ENCODE data around the gene XRCC3. TPM values are rescaled to one million over a fixed set of nuclear protein-coding genes. Genes with fewer than 3 reads are reported as not detected.

XRCC3 gene
- total and polyA plus RNA-seq, 2 experiments from 2014 or later = 4.0 to 20.3 TPM

DNA sequence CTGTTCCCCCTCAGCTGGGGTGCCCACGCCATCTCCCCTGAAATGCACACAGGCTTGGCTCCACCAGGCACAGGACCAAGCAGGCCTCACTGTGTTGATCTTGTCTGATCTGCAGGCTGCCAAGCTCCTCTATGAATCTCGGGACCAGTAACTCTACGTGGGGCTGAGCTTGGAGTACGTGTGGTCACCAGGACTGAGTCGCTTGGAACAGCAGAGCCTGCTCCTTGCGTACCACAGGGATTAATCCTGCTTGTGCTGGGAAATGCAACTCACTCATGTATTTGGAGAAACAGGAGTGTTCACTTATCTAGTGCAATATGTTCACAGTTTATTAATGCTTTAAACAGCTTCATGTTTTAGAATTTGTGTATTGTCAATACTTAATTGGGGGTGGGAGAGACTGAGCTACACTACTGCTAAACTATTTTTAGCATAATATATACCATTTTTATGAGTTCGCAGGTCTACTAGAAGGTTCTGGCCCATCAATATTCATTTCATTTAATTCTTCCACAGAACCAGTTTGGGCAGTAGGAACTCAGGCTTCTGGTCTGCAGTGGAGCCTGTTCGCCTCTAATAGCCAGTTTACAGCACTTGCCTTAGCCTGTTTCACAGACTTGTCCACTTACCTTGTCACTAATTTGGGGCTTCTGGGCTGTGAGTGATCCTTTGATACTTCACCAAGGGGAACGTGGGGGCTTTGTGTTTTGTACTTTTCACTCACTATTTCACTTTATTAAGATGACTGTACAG lies 17.8 kb upstream of the XRCC3 start:
- H3K36me3 ChIP-seq (ENCODE audit: low read depth) = peaks cover 13% of the 10 kb centered on the region; the same call in 1 of the 2 replicates
- no peaks in the 10 kb centered on the region for H3K27me3 ChIP-seq (replicated peaks; ENCODE audit: insufficient read depth)
- 85 to 88% methylated on average over 9 of the region's 9 CpGs for WGBS, 2 experiments (ENCODE audit: low coverage in 1 of 2, low lambda C conversion rate in 2 of 2, missing lambda C conversion rate in 2 of 2)
- no peak overlapping the region for H3K27ac ChIP-seq
- H3K79me2 ChIP-seq (ENCODE audit: insufficient read depth) = peaks cover under 1% of the 10 kb centered on the region; the same call in 1 of the 2 replicates
- H3K9ac ChIP-seq = no peak overlapping the region
- no peaks in the 10 kb centered on the region for H3K4me1 ChIP-seq (ENCODE audit: insufficient read depth)
- no peaks in the 10 kb centered on the region for H3K9me2 ChIP-seq (ENCODE audit: insufficient read depth)
- no peak for DNase-seq
- no peaks in the 10 kb centered on the region for H4K20me1 ChIP-seq (ENCODE audit: insufficient read depth)
- TF ChIP-seq EZH2 (IDR thresholded peaks at IDR 0.05; ENCODE audit: insufficient read depth, poor library complexity, severe bottlenecking) (no peak), EZH2phosphoT487 (IDR thresholded peaks at IDR 0.05; ENCODE audit: insufficient read depth, low read depth) (no peak)
- no peak overlapping the region for H3K4me2 ChIP-seq (ENCODE audit: unreplicated experiment)
- in situ Hi-C loops (cut with MboI) = no loop called here
- H3K4me3 ChIP-seq = no peak overlapping the region
- H3F3A ChIP-seq (ENCODE audit: insufficient read depth) = no peaks in the 10 kb centered on the region
- H2AFZ ChIP-seq = no peak overlapping the region
- no peaks in the 10 kb centered on the region for H3K9me3 ChIP-seq (ENCODE audit: low read depth)

DNA sequence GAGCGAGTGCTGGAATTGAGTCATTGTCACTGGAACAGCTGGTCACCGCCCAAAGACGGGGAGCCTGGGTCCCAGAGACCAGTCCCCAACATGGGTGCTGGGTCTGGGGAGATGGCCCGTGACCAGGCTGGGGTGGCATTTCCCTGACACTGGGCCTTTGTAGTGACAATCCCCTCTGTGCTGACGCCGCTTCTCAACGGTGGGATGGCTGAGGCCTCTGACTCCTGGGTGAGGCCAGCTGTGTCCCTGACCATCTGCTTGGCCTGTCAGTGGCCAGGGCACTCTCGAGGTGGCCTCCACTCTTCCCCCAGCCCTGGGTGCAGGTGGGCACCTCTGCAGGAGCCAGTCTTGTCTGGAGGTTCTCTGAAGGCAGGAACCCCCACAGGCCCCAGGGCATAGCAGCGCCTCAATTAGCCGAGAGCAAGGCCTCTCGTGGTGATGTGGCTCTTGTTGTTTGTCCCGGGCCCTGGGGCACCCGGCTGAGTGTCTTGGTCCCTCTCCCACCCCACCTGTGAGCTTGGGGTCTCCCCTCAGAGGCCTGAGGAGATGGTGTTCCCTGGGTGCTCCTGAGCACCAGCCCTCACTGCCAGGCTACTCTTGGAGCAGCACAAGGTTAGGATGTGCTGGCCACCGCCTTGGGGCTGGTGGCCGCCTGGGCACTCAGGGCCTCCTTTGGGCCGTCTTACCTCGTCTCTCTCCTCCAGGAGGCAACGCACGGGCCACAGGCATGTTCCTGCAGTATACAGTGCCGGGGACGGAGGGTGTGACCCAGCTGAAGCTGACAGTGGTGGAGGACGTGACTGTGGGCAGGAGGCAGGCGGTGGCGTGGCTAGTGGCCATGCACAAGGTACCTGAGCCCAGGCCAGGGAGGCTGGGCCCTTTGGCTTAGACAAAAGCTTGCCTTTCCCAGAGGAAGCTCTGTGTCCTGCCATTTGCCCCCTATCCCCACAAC lies 16.9 kb upstream of the XRCC3 start:
- Histone ChIP-seq H3K9ac (no peak overlapping the region), H3K27me3 (replicated peaks; ENCODE audit: insufficient read depth) (no peaks in the 10 kb centered on the region), H3K4me3 (no peak overlapping the region), H3K4me2 (ENCODE audit: unreplicated experiment) (no peak overlapping the region), H3K36me3 (ENCODE audit: low read depth) (peaks cover 13% of the 10 kb centered on the region; the same call in 1 of the 2 replicates), H3K79me2 (ENCODE audit: insufficient read depth) (peaks cover 8% of the 10 kb centered on the region; the same call in 1 of the 2 replicates), H2AFZ (no peak overlapping the region), H3K9me3 (ENCODE audit: low read depth) (no peaks in the 10 kb centered on the region), H3K27ac (no peak overlapping the region), H3K4me1 (ENCODE audit: insufficient read depth) (no peaks in the 10 kb centered on the region), H4K20me1 (ENCODE audit: insufficient read depth) (no peaks in the 10 kb centered on the region), H3K9me2 (ENCODE audit: insufficient read depth) (no peaks in the 10 kb centered on the region), H3F3A (ENCODE audit: insufficient read depth) (no peaks in the 10 kb centered on the region)
- in situ Hi-C loops (cut with MboI) = no loop called here
- DNase-seq = no peak
- WGBS, 2 experiments (ENCODE audit: low coverage in 1 of 2, low lambda C conversion rate in 2 of 2, missing lambda C conversion rate in 2 of 2) = 93% methylated on average over 22 to 24 of the region's 24 CpGs
- no peak for TF ChIP-seq EZH2 (IDR thresholded peaks at IDR 0.05; ENCODE audit: insufficient read depth, poor library complexity, severe bottlenecking)

DNA sequence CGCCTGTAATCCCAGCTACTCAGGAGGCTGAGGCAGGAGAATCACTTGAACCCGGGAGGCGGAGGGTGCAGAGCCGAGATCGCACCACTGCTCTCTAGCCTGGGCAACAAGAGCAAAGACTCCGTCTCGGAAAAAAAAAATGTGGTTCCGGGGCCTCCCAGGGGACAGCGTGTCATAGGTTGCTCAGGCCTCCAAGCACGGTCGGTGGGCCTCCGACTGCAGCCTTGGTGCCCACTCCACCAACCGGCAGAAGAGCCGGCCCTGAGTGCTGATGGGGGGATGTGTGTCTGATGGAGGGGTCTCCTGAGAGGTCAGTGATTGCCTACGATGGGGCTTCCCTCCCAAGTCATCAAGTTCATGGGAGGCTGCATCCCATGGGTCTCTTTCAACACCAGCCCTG lies 16.2 kb upstream of the XRCC3 start:
- H3K9me2 ChIP-seq (ENCODE audit: insufficient read depth) = no peaks in the 10 kb centered on the region
- WGBS, 2 experiments (ENCODE audit: low coverage in 1 of 2, low lambda C conversion rate in 2 of 2, missing lambda C conversion rate in 2 of 2) = 89 to 90% methylated on average over 15 of the region's 15 CpGs
- H3K27ac ChIP-seq = no peak overlapping the region
- no peak overlapping the region for H3K4me3 ChIP-seq
- H4K20me1 ChIP-seq (ENCODE audit: insufficient read depth) = no peaks in the 10 kb centered on the region
- H3K9ac ChIP-seq = no peak overlapping the region
- H2AFZ ChIP-seq = no peak overlapping the region
- no peaks in the 10 kb centered on the region for H3F3A ChIP-seq (ENCODE audit: insufficient read depth)
- in situ Hi-C loops (cut with MboI) = no loop called here
- H3K4me1 ChIP-seq (ENCODE audit: insufficient read depth) = no peaks in the 10 kb centered on the region
- no peak for TF ChIP-seq EZH2phosphoT487 (IDR thresholded peaks at IDR 0.05; ENCODE audit: insufficient read depth, low read depth)
- TF ChIP-seq EZH2 (IDR thresholded peaks at IDR 0.05; ENCODE audit: insufficient read depth, poor library complexity, severe bottlenecking) = no peak
- no peaks in the 10 kb centered on the region for H3K27me3 ChIP-seq (replicated peaks; ENCODE audit: insufficient read depth)
- H3K4me2 ChIP-seq (ENCODE audit: unreplicated experiment) = no peak overlapping the region
- peaks cover 14% of the 10 kb centered on the region for H3K79me2 ChIP-seq (ENCODE audit: insufficient read depth)
- H3K36me3 ChIP-seq (ENCODE audit: low read depth) = peaks cover 13% of the 10 kb centered on the region; the same call in 1 of the 2 replicates
- H3K9me3 ChIP-seq (ENCODE audit: low read depth) = no peaks in the 10 kb centered on the region
- DNase-seq = no peak

DNA sequence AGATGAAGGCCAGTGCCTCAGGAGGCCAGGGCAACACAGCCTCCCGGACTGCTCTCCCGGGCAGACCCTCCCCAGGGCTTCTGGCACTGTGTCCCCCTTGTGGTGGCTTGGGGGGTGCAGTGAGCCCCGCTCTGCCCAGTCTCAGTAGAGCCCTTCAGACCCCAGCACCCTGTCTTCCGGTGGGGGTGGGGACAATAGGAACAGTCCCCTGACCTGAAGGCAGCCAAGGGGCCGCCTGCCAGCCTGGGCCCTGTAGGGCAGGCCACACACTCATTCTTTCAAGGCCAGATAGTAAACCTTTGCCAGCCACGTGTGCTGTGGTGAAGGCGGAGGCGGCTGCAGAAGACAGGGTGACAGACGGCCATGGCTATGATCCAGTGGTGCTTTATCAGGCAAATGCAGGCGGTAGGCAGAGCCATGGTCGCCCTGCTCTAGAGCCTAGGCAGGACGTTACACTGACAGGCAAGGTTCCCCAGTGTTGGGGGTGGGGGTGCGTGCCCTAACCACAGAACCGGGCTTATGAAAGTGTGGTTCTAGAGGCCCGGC lies 15.3 kb upstream of the XRCC3 start:
- no peak for TF ChIP-seq EZH2 (IDR thresholded peaks at IDR 0.05; ENCODE audit: insufficient read depth, poor library complexity, severe bottlenecking)
- no peak overlapping the region for H3K9ac ChIP-seq
- DNase-seq = no peak
- H3K79me2 ChIP-seq (ENCODE audit: insufficient read depth) = peaks cover 23% of the 10 kb centered on the region
- no peaks in the 10 kb centered on the region for H3K27me3 ChIP-seq (replicated peaks; ENCODE audit: insufficient read depth)
- H3K4me2 ChIP-seq (ENCODE audit: unreplicated experiment) = no peak overlapping the region
- H3K36me3 ChIP-seq (ENCODE audit: low read depth) = peaks cover 13% of the 10 kb centered on the region; the same call in 1 of the 2 replicates
- H3K9me3 ChIP-seq (ENCODE audit: low read depth) = no peaks in the 10 kb centered on the region
- H4K20me1 ChIP-seq (ENCODE audit: insufficient read depth) = no peaks in the 10 kb centered on the region
- no peak overlapping the region for H3K4me3 ChIP-seq
- no peak overlapping the region for H3K27ac ChIP-seq
- no peaks in the 10 kb centered on the region for H3K4me1 ChIP-seq (ENCODE audit: insufficient read depth)
- in situ Hi-C loops (cut with MboI) = no loop called here
- H3K9me2 ChIP-seq (ENCODE audit: insufficient read depth) = no peaks in the 10 kb centered on the region
- WGBS, 2 experiments (ENCODE audit: low coverage in 1 of 2, low lambda C conversion rate in 2 of 2, missing lambda C conversion rate in 2 of 2) = 87 to 89% methylated on average over 14 to 15 of the region's 15 CpGs
- no peak overlapping the region for H2AFZ ChIP-seq
- no peaks in the 10 kb centered on the region for H3F3A ChIP-seq (ENCODE audit: insufficient read depth)
